OCI-LY7 (cell line): ENCODE measurements around the gene STING1. TPM values are rescaled to one million over a fixed set of nuclear protein-coding genes. Genes with fewer than 3 reads are reported as not detected.

ENCODE experiments used
- BruUV-seq: library from RNA; stranded (reverse); fragments of 400-500 nt; replicated peaks from 2 replicates; lab custom pipeline; 2021; lab: Mats Ljungman, UMichigan
- CTCF ChIA-PET: fragments of 300-600 bp; sonication (Branson Sonifier 250); formaldehyde crosslinking; loops from one replicate; lab custom pipeline; 2022; ENCODE audit warnings: antibody characterized with exemption; ENCODE audit not compliant: unreplicated experiment; lab: Charles Lee
- POLR2A ChIA-PET: fragments of 300-600 bp; sonication (Branson Sonifier 250); formaldehyde crosslinking; loops from one replicate; lab custom pipeline; 2022; ENCODE audit warnings: antibody characterized with exemption; lab: Charles Lee
- DNase-seq: peaks from one replicate; pipeline ENCODE4 v3.0.0-alpha.2; 2015; ENCODE audit warnings: low spot score
- H2AFZ ChIP-seq: fragments of 200-600 bp; sonication (generic), shearing (Covaris generic); 2 replicates; pipeline ENCODE4 v1.6.1; 2014; ENCODE audit warnings: mild to moderate bottlenecking, antibody characterized with exemption, low read length, moderate library complexity
- H3K27ac ChIP-seq: fragments of 200-600 bp; sonication (generic); 2 replicates; pipeline ENCODE4 v1.5.1; 2014; ENCODE audit warnings: mixed run types, low read depth, mild to moderate bottlenecking, moderate library complexity, low read length, inconsistent platforms; ENCODE audit not compliant: poor library complexity, severe bottlenecking
- H3K36me3 ChIP-seq: fragments of 200-600 bp; sonication (generic); 2 replicates; pipeline ENCODE4 v1.6.1; 2014; ENCODE audit warnings: mild to moderate bottlenecking, antibody characterized with exemption, low read length, moderate library complexity, mixed read lengths; ENCODE audit not compliant: insufficient read depth
- H3K4me1 ChIP-seq: fragments of 200-600 bp; sonication (generic); 2 replicates; pipeline ENCODE4 v1.5.1; 2014; ENCODE audit warnings: mild to moderate bottlenecking, low read length; ENCODE audit not compliant: insufficient read depth, poor library complexity, severe bottlenecking
- H3K4me2 ChIP-seq: fragments of 200-600 bp; sonication (generic); 2 replicates; pipeline ENCODE4 v1.6.1; 2014; ENCODE audit warnings: mild to moderate bottlenecking, low read length
- H3K4me3 ChIP-seq: fragments of 200-600 bp; sonication (generic); 2 replicates; pipeline ENCODE4 v1.5.1; 2014; ENCODE audit warnings: mild to moderate bottlenecking, low read depth, low read length; ENCODE audit not compliant: poor library complexity, severe bottlenecking
- H3K79me2 ChIP-seq: fragments of 200-600 bp; sonication (generic); 2 replicates; pipeline ENCODE4 v1.6.1; 2016; ENCODE audit warnings: low read depth, mild to moderate bottlenecking, low read length, moderate library complexity, mixed read lengths; ENCODE audit not compliant: insufficient read depth
- H3K9me2 ChIP-seq: fragments of 200-600 bp; sonication (generic); 2 replicates; pipeline ENCODE4 v1.6.1; 2016; ENCODE audit warnings: mild to moderate bottlenecking, low read length, mixed read lengths; ENCODE audit not compliant: insufficient read depth
- H3K9me3 ChIP-seq: fragments of 200-600 bp; sonication (generic); 2 replicates; pipeline ENCODE4 v1.6.1; 2014; ENCODE audit warnings: mild to moderate bottlenecking, mixed run types, low read length, mixed read lengths
- H4K20me1 ChIP-seq: fragments of 200-600 bp; sonication (generic); 2 replicates; pipeline ENCODE4 v1.6.1; 2014; ENCODE audit warnings: mild to moderate bottlenecking, antibody characterized with exemption, low read length, moderate library complexity, mixed read lengths; ENCODE audit not compliant: insufficient read depth
- CTCF ChIP-seq: fragments of 200-600 bp; sonication (generic); conservative IDR thresholded peaks from 2 replicates; pipeline ENCODE4 v1.5.1; 2014; ENCODE audit warnings: mild to moderate bottlenecking, antibody characterized with exemption, low read length, moderate library complexity, mixed read lengths
- EZH2phosphoT487 ChIP-seq: fragments of 200-600 bp; sonication (generic); IDR thresholded peaks from 2 replicates; pipeline ENCODE4 v1.6.1; 2018; ENCODE audit warnings: low read depth, borderline replicate concordance, mild to moderate bottlenecking, mixed run types, antibody characterized with exemption, low read length, moderate library complexity, mixed read lengths
- intact Hi-C: fragments of 100-400 bp; cut with micrococcal nuclease; formaldehyde crosslinking; loops from one replicate; pipeline ENCODE4 v1.10.0; 2022; ENCODE audit not compliant: unreplicated experiment
- total RNA-seq, 2 experiments: library from RNA; depleted of rRNA in 1 of 2; stranded (reverse); fragments of >200 nt in 1 of 2; shearing (Covaris generic) in 1 of 2; gene quantifications; 2 replicates each; pipeline ENCODE4 v1.2.3, GENCODE V29; 2014 to 2022

The STING1 gene
- total RNA-seq, 2 experiments from 2014 or later: 0.44 TPM; not detected in 1

DNA sequence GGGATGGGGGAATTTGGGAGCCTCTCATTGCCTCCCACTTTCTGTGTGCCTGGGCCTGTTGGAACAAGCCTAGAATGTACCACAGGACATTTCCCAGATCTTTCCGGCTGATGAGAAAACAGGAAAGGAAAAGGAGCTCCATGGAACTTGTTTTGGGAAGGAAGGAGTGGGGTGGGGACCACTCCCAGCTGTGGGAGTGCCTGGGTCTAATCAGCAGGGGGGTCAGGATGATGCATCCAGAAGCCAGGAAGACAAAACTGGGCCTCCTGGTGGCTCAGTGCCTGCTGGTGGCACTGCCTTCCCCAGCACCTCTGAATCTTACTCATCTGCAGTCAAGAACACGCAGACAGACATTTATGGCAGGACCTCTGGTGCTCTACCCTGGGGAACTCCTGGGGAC, 9.0 kb downstream of the STING1 start:
- intact Hi-C loops: no loop called here
- no peak overlapping the region for H3K4me2 ChIP-seq
- CTCF ChIA-PET: no interaction called here
- H3K4me3 ChIP-seq: no peak overlapping the region
- no peaks in the 10 kb centered on the region for H3K79me2 ChIP-seq
- BruUV-seq: no TSS peak
- H4K20me1 ChIP-seq: no peaks in the 10 kb centered on the region
- H3K27ac ChIP-seq: no peak overlapping the region
- DNase-seq: no peak
- peaks cover 5% of the 10 kb centered on the region for H3K4me1 ChIP-seq
- POLR2A ChIA-PET: no interaction called here
- TF ChIP-seq EZH2phosphoT487: no peak
- TF ChIP-seq CTCF: no peak
- H3K36me3 ChIP-seq: no peaks in the 10 kb centered on the region
- no peaks in the 10 kb centered on the region for H3K9me2 ChIP-seq
- no peak overlapping the region for H2AFZ ChIP-seq
- no peaks in the 10 kb centered on the region for H3K9me3 ChIP-seq

DNA sequence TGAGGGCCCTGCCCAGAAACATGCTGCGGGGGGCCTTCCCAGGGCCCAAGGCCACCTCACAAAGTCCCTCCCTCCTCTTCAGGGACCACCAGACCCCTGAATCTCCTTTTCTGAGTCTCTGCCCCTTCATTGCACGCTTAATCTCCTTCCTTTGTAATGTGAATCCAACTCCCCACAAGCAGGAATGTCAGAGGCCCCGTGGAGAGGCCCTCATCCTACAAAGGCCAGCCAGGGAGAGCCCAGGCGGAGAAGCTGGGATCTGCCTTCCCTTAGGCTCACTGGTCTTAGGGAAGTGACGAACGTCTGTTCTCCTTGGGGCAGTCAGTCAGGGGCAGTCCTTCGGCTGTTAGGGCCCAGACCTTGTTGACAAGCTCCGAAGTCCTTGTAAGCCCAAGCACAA, 9.5 kb downstream of the STING1 start:
- Histone ChIP-seq H3K36me3 (no peaks in the 10 kb centered on the region), H3K27ac (no peak overlapping the region), H3K9me2 (no peaks in the 10 kb centered on the region), H4K20me1 (no peaks in the 10 kb centered on the region), H3K79me2 (no peaks in the 10 kb centered on the region), H3K9me3 (no peaks in the 10 kb centered on the region), H3K4me1 (peaks cover 5% of the 10 kb centered on the region), H3K4me2 (no peak overlapping the region), H3K4me3 (no peak overlapping the region), H2AFZ (no peak overlapping the region)
- ChIA-PET CTCF (no interaction called here), POLR2A (no interaction called here)
- DNase-seq: no peak
- TF ChIP-seq EZH2phosphoT487 (no peak), CTCF (no peak)
- no TSS peak for BruUV-seq
- intact Hi-C loops: no loop called here

GRCh38 chr5:139472386-139473030, 10.1 kb downstream of the STING1 start:
- Histone ChIP-seq H3K4me1 (peaks cover 5% of the 10 kb centered on the region), H3K79me2 (no peaks in the 10 kb centered on the region), H3K27ac (no peak overlapping the region), H3K4me3 (no peak overlapping the region), H3K4me2 (no peak overlapping the region), H2AFZ (no peak overlapping the region), H3K9me3 (no peaks in the 10 kb centered on the region), H3K36me3 (no peaks in the 10 kb centered on the region), H4K20me1 (no peaks in the 10 kb centered on the region), H3K9me2 (no peaks in the 10 kb centered on the region)
- no peak for DNase-seq
- ChIA-PET POLR2A (no interaction called here), CTCF (no interaction called here)
- TF ChIP-seq EZH2phosphoT487: no peak
- TF ChIP-seq CTCF: no peak
- no TSS peak for BruUV-seq
- intact Hi-C loops: no loop called here
